DMS 273 (cell line): Measurements from ENCODE around the gene VIM.

Experiments
- DNase-seq: peaks from one replicate; lab custom pipeline; 2025; ENCODE audit not compliant: unreplicated experiment; lab: John Stamatoyannopoulos, UW

VIM gene

DNA sequence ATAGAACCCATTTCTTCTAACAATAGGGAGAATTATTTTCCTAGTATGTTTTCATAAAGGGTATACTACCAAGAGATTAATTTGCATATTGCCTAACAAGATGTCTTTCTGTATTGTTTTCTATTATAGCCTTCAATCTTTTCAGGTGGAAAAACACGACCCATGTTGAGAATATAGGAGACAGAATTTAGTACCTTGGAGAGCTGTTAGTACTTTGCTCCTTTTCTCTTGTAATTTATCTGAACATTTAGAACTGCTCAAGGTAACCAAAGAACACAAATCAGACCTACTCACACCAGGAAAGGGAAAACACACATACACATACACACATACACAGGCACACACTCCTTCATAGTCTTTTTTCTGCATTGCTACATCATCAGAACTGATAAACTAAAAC is 18.7 kb upstream of the VIM start:
- DNase-seq, result no peak

GRCh38 chr10:17209881-17210280 is 18.2 kb upstream of the VIM start:
- no peak for DNase-seq

DNA sequence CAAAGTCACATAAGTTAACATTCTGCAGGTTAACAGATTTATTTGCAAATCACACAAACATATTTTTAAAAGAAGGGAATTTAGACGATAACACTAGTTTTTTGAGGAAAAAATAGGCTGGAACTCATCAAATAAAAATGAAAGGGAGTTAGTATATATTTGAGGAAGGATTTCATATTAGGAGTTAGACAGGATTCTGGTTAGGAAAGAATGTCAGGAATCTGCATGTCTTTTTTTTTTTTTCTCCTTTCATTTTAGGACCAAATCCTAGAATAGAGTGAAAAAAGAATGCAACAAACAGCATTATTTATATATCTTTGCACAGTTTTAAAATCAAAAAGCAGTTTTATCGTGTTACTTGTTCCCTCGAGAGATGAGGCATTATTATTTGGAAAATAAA is 17.7 kb upstream of the VIM start:
- no peak for DNase-seq

GRCh38 chr10:17212802-17213221 is 15.2 kb upstream of the VIM start:
- DNase-seq, result no peak

GRCh38 chr10:17213646-17214349 is 14.2 kb upstream of the VIM start:
- no peak for DNase-seq

DNA sequence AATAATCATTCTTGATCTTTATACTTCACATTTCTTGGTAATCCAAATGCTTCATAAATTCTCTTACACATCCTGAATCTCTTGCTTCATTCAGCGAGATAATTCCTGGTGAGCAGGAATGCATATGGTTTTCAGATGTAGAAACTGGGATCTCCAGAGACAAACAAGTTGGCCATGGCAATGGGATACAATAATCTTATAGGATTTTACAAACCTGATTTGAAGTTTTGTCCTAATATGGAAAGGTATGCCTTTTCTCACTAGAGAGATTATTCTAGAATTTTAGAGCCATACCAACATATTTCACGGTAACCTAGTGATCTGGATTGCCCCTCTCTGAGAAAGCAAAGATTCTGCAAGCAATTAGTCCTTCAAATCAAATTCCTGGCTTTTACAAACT is 13.5 kb upstream of the VIM start:
- no peak for DNase-seq

DNA sequence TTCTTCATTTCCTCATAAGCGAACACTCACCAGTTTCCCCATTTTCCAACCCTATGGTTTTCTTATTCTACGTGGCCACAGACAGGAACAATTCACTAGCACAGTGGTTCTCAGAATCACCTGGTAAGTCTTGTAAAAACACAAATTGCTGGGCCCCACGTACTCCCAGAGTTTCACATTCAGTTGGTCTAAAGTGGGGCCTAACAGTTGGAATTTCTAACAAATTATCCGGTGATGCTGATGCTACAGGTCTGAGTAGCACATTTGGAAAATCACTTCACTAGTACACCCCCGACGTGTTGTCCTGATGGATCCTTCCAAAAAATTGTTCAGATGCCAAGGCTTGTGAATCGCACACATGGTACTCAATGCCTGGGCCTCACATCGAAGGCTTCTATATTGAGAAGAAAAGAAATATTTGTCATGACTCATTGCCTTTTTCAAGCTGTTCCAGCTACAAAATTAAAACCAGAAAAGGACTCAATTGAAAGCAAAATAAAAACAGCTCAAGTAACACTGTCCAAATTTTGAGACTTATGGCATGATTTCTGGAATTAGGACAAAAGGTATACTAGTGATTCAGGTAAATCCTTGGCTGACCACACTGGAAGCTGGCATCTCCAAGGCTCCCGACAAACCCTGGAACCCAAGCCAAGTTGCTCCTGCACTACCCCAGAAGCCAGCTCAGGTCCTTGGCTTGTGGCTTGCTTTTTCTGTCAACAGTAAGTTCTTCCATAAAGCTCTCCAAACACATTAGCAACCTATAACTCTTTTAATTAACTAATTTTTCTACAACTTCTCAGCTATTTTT is 12.9 kb upstream of the VIM start:
- DNase-seq, result peak; percentile 4

DNA sequence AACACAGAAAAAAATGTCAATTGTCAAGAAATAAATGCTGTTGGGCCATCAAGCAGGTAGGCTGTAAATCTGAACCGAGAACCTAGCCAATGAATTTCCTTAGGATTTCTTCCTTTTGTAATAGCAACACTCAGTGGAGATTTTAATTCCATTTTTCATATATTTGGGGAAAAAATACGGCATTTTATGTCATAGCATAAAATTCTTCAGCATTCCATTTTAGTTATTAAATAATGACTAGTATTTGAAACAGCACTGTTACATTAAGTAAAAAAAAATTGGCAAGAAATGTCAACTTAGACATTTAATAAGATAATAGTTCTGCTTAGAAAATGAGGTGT is 12.3 kb upstream of the VIM start:
- DNase-seq, result no peak

DNA sequence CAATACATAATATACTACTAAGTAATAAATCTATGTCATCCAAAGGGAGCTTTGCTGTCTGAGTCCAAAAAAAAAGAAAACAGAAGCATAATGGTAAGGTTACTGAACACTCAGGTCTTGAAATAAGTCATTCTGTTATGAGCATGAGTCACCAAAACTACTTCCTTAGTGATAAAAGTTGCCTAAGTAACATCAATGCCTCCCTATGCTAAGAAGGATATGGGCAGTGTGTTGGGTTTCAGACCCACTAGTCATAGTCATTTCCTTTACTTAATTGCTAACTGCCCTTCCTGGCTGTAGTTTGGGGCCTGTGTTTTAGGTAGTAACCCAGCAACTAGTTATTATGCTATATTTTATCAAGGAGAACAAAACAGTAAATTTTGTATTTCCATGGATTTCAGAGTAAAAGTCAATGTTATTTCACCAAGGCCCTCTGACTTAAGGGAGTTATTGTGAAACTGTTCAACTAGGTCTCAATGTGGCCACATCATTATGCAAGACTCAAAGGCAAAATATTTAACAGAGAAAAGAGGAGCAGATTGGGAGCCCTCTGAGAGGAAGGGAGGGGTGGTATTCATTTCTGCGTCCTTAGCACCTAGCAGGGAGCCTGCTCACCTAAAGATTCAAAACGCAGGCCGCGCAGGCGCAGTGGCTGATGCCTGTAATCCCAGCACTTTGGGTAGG is 11.7 kb upstream of the VIM start:
- no peak for DNase-seq

DNA sequence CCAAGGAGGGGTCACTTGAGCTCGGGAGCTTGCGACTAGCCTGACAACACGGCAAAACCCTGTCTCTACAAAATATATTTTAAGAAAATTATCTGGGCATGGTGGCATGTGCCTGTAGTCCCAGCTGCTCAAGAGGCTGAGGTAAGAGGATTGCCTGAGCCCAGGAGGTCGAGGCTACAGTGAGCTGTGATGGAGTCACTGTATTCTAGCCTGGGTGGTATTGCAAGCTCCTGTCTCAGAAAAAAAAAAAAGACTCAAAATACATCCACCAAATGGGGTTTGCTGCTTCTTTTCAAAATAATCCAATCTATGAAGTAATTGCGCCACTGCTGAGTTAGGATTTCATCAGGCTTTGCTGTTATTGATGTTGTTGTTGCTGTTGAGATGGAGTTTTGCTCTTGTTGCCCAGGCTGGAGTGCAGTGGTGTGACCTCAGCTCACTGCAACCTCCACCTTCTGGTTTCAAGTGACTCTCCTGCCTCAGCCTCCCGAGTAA is 11.1 kb upstream of the VIM start:
- DNase-seq, result no peak

GRCh38 chr10:17217631-17218232 is 10.3 kb upstream of the VIM start:
- DNase-seq, result no peak

DNA sequence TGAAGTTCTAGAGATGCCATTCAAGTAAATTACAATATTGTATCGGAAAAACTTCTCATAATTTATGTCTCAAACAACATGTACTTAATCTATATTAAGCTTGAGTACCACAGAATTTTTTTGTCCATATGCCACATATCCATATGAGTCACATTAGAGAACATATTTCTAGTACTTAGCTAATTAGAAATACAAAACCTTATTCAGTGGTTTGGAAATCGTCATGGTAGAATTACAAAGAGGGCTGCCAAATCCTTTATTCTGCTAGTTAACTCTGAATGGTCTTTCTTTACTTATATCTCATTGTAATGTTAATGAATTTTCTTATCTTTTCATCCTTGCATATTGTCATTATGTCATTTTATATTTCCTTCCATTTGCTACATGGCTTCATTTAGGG is 9.0 kb upstream of the VIM start:
- no peak for DNase-seq

GRCh38 chr10:17220652-17221100 is 7.4 kb upstream of the VIM start:
- no peak for DNase-seq

DNA sequence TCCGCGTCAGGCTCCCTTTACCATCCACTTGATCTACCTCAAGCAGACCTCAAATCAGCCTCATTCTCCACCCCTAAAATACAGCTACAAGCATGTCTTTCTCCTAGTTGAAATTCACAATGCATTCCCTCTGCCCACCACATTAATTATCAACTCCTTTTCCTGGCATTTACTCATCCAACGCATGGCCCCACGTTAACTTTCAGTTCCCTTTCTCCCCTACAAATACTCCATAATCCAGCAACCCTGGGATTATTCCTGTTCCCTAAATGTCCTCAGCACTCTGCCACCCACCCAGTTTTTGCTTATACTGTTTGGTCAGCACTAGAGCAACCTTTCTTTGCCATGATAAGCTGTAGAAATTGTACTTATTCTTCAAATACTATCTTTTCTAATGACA is 5.7 kb upstream of the VIM start:
- DNase-seq, result no peak

- no peak for DNase-seq
Measured at GRCh38 chr10:17225808-17226207, 2.2 kb upstream of the VIM start.

DNA sequence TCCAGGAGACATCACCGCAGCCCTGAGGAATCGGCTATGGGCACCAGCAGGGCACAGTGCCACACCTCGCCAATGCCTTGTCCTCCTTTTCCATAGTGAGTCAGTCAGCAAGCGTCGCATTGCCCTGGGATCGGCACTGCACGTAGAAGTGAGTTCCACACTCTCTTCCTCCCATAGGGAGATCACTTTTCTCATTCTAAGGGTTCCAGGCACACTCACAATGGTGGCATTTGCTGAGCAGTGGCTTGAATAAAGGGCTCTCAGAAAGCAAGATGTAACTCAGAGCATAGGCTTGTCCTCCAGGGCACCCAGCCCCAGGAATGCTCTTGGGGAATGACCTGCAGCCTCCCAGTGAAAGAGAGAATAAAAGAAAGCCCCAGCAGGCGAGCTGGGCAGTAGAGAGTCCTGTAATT is 1.1 kb upstream of the VIM start:
- no peak for DNase-seq

DNA sequence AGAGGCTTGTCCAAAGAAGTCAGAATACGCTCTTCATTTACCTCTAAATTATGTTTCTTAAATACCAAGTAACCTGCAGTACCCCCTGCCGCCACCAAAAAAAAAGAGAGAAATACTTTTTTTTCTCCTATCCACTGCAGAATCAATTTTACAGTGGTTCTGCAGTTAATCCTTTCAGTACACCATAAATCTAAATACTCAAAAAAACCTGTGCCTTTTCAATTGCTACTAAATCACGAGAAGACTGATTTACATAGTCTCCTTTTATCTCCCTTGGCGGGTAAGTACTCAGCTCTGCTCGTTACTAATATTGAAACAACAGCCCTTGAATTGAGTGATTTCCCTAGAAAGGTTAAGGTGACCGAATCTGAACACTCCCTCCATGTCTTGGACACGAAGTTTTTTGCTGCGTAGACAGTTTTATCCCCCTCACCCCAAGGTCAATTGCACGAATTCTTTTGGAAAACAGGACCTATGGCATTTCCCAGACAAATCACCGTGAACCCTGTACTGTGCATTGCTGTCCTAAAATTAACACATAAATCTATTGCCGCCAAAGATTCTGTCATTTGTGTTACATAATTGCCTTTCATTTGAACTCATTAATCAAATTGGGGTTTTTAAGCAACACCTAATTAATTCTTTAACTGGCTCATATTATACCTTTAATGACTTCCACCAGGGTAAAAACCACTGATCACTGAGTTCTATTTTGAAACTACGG is 512 bp upstream of the VIM start:
- DNase-seq, result peak; percentile 47

GRCh38 chr10:17229016-17229716 is 1.1 kb downstream of the VIM start:
- DNase-seq, result peak; percentile 76

GRCh38 chr10:17229717-17229966 is 1.6 kb downstream of the VIM start:
- DNase-seq, result no peak

GRCh38 chr10:17229967-17230682 is 2.1 kb downstream of the VIM start:
- DNase-seq, result peak; percentile 84
